Measurements from ENCODE around the gene C2orf66. TPM values are rescaled to one million over a fixed set of nuclear protein-coding genes. Genes with fewer than 3 reads are reported as not detected.

Gene C2orf66
- total and polyA plus RNA-seq, 10 donors: 0.06 TPM; not detected in 9

DNA sequence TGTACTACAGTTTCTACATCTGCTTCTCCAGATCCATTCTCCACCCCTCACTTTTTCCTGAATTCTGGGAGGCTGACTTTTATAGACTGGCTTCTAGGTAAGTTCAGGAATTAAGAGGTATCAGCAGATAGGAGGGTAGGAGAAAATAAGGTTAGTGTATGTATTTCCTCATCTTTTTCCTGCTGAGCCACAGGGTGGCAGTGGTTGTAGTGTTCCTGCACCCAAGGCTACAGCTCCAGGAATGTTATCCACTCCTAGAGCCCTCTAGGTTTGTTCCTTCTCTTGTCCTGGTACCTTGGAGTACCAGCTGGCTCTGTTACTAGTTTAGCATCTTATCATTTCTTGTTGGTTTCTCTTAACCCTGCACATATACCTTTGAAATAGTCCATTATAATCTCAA, 40.7 kb upstream of the C2orf66 start:
- no peak for TF ChIP-seq POLR2AphosphoS5 (IDR thresholded peaks at IDR 0.05)
- no peak for TF ChIP-seq POLR2A (IDR thresholded peaks at IDR 0.05)
- TF ChIP-seq, protein P1, sequence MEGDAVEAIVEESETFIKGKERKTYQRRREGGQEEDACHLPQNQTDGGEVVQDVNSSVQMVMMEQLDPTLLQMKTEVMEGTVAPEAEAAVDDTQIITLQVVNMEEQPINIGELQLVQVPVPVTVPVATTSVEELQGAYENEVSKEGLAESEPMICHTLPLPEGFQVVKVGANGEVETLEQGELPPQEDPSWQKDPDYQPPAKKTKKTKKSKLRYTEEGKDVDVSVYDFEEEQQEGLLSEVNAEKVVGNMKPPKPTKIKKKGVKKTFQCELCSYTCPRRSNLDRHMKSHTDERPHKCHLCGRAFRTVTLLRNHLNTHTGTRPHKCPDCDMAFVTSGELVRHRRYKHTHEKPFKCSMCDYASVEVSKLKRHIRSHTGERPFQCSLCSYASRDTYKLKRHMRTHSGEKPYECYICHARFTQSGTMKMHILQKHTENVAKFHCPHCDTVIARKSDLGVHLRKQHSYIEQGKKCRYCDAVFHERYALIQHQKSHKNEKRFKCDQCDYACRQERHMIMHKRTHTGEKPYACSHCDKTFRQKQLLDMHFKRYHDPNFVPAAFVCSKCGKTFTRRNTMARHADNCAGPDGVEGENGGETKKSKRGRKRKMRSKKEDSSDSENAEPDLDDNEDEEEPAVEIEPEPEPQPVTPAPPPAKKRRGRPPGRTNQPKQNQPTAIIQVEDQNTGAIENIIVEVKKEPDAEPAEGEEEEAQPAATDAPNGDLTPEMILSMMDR (IDR thresholded peaks at IDR 0.05 in 8 of 11, conservative IDR thresholded peaks at IDR 0.05 in 3 of 11): no peak
- intact Hi-C loops (cut with DNase I; ENCODE audit: low total_unique reads): no loop called here
- Histone ChIP-seq H3K4me3 (no peak overlapping the region), H3K36me3 (no peaks in the 10 kb centered on the region), H3K9me3 (no peaks in the 10 kb centered on the region), H3K27ac (no peak overlapping the region), H3K27me3 (replicated peaks in 1 of 7) (no peaks in the 10 kb centered on the region), H3K4me1 (no peaks in the 10 kb centered on the region)
- DNase-seq: no peak

GRCh38 chr2:196846295-196846694, 37.1 kb upstream of the C2orf66 start:
- Histone ChIP-seq H3K27me3 (replicated peaks in 1 of 7) (no peaks in the 10 kb centered on the region), H3K36me3 (peaks cover 0 to 16% (median 4%) of the 10 kb centered on the region in 6 donors), H3K4me3 (no peak overlapping the region), H3K4me1 (no peaks in the 10 kb centered on the region), H3K9me3 (no peaks in the 10 kb centered on the region), H3K27ac (no peak overlapping the region)
- TF ChIP-seq POLR2AphosphoS5 (IDR thresholded peaks at IDR 0.05) (no peak), POLR2A (IDR thresholded peaks at IDR 0.05) (no peak)
- TF ChIP-seq, protein P1 (IDR thresholded peaks at IDR 0.05 in 8 of 11, conservative IDR thresholded peaks at IDR 0.05 in 3 of 11): no peak
- intact Hi-C loops (cut with DNase I; ENCODE audit: low total_unique reads): no loop called here
- DNase-seq: no peak

DNA sequence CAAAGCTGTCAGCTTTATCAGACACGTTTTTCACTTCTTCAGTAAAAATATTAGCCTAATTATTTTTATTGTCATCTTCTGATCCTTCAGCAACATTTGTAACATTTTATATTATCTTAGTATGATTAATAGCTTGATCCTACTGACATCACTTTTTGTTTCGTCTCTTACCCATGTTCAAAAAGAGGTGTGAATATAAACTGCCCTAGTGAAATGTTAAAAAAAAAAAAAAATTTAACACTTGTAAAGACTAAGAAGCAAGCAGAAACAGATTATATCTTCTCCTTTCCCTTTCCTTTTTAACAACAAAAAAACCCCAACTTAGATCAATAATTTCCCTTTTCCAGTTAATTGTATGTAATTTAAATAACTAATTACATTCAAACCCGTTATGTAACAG, 36.2 kb upstream of the C2orf66 start:
- 84 to 88% (median 87%) methylated on average over 3 of the region's 3 CpGs for WGBS, 5 donors
- H3K4me3 ChIP-seq: no peak overlapping the region
- no peak for TF ChIP-seq POLR2AphosphoS5 (IDR thresholded peaks at IDR 0.05)
- intact Hi-C loops (cut with DNase I; ENCODE audit: low total_unique reads): no loop called here
- DNase-seq: no peak
- no peak overlapping the region for H3K27ac ChIP-seq
- H3K27me3 ChIP-seq (replicated peaks in 1 of 7): no peaks in the 10 kb centered on the region
- H3K36me3 ChIP-seq: peaks cover 0 to 24% (median 4%) of the 10 kb centered on the region in 6 donors
- no peaks in the 10 kb centered on the region for H3K4me1 ChIP-seq
- no peaks in the 10 kb centered on the region for H3K9me3 ChIP-seq

- no peak for DNase-seq
- Histone ChIP-seq H3K4me1 (no peaks in the 10 kb centered on the region), H3K36me3 (peaks cover 0 to 36% (median 4%) of the 10 kb centered on the region in 6 donors), H3K4me3 (no peak overlapping the region), H3K27ac (no peak overlapping the region), H3K9me3 (no peaks in the 10 kb centered on the region), H3K27me3 (replicated peaks in 1 of 7) (no peaks in the 10 kb centered on the region)
- intact Hi-C loops (cut with DNase I; ENCODE audit: low total_unique reads): no loop called here
- TF ChIP-seq, protein P1 (IDR thresholded peaks at IDR 0.05 in 8 of 11, conservative IDR thresholded peaks at IDR 0.05 in 3 of 11): no peak
- TF ChIP-seq POLR2A (IDR thresholded peaks at IDR 0.05) (no peak), POLR2AphosphoS5 (IDR thresholded peaks at IDR 0.05) (no peak)
- WGBS, 5 donors: 91 to 98% (median 94%) methylated on average over 2 of the region's 2 CpGs
Observed at GRCh38 chr2:196840171-196840570, 31.0 kb upstream of the C2orf66 start.

GRCh38 chr2:196839574-196839973, 30.4 kb upstream of the C2orf66 start:
- Histone ChIP-seq H3K27me3 (replicated peaks in 1 of 7) (no peaks in the 10 kb centered on the region), H3K27ac (no peak overlapping the region), H3K36me3 (peaks cover 0 to 36% (median 4%) of the 10 kb centered on the region in 6 donors), H3K4me3 (no peak overlapping the region), H3K4me1 (no peaks in the 10 kb centered on the region), H3K9me3 (no peaks in the 10 kb centered on the region)
- intact Hi-C loops (cut with DNase I; ENCODE audit: low total_unique reads): no loop called here
- TF ChIP-seq POLR2A (IDR thresholded peaks at IDR 0.05) (no peak), POLR2AphosphoS5 (IDR thresholded peaks at IDR 0.05) (no peak)
- TF ChIP-seq, protein P1 (IDR thresholded peaks at IDR 0.05 in 8 of 11, conservative IDR thresholded peaks at IDR 0.05 in 3 of 11): no peak
- no peak for DNase-seq
- 83 to 93% (median 91%) methylated on average over 2 of the region's 2 CpGs for WGBS, 5 donors

Data from spleen (tissue), 11 donors.